RPMI7951 (cell line): Measurements from ENCODE around the gene GNA15. TPM values are rescaled to one million over a fixed set of nuclear protein-coding genes. Genes with fewer than 3 reads are reported as not detected.
A peak's percentile ranks its signal among the peaks of the same experiment; 100 is the strongest.
"Not testable (repeated sequence)": the region's sequence is repeated elsewhere in the genome, so short reads cannot be mapped to it uniquely, and the experiment has no call there.

Experiments
- DNase-seq: peaks from one replicate; pipeline ENCODE4 v3.0.0-alpha.2; 2012; ENCODE audit warnings: low read depth
- total RNA-seq: library from RNA; depleted of rRNA; stranded (reverse); fragments of >200 nt; shearing (Covaris generic); gene quantifications from 2 replicates; pipeline ENCODE4 v1.2.3, GENCODE V29; 2014

The GNA15 gene
- total RNA-seq, 1 experiment from 2014 or later, result 36.5 TPM

DNA sequence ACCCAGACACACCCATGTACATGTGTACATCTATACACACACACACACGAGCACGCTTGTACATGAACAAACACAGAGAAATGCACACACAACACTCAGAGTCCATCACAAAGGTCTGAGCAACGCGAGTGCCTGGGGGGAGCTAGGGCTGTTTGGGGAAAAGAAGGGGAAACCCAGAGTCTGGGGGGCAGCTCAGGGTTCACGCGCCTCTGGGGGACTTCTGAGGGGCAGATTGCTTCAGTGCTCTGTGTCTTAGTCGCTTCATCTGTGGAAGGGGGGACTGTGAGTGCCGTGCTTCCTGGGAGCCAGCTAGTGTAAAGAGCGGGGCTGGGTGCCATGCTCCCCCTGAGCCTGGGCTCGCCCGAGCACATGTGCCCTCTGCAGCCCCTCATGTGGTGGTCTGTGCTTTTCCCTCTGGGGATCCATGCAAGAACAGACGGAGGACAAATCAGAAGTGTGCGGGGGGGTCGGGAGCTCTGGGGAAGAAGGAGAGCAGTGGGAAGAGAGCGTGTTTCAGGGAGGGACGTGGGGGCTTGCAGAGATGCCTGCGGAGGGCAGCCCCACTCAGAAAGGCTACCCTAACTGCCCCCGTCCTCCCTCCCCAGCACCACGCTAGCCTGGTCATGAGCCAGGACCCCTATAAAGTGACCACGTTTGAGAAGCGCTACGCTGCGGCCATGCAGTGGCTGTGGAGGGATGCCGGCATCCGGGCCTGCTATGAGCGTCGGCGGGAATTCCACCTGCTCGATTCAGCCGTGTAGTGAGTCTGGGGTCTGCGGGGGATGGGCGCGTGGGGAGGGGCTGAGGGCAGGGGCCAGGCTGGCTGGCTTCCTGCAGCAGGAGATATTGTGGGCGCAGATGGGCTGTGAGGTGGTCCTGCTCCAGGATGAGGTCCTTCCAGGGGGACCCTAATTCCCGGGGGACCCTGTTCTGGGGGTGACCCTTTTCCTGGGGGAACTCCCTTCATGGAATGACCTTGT, 14.0 kb downstream of the GNA15 start:
- no peak for DNase-seq

DNA sequence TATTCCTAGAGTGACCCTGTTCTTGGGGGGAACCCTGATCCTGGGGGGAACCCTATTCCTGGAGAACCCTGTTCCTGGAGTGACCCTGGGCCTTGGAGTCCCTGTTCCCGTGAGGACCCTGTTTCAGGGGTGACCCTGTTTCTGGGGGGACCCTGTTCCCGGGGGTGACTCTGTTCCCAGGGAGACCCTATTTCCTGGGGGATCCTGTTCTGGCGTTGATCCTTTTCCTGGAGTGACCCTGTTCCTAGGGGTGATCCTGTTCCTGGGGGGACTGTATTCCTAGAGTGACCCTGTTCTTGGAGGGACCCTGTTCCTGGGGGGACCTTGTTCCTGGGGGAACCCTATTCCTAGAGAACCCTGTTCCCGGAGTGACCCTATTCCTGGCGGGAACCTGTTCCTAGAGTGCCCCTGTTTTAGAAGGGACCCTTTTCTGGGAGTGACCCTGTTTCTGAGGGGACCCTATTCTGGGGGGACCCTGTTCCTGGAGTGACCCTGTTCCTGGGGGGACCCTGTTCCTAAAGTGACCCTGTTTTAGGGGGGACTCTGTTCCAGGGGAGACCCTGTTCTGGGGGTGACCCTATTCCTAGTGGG, 15.0 kb downstream of the GNA15 start:
- DNase-seq, result no peak

DNA sequence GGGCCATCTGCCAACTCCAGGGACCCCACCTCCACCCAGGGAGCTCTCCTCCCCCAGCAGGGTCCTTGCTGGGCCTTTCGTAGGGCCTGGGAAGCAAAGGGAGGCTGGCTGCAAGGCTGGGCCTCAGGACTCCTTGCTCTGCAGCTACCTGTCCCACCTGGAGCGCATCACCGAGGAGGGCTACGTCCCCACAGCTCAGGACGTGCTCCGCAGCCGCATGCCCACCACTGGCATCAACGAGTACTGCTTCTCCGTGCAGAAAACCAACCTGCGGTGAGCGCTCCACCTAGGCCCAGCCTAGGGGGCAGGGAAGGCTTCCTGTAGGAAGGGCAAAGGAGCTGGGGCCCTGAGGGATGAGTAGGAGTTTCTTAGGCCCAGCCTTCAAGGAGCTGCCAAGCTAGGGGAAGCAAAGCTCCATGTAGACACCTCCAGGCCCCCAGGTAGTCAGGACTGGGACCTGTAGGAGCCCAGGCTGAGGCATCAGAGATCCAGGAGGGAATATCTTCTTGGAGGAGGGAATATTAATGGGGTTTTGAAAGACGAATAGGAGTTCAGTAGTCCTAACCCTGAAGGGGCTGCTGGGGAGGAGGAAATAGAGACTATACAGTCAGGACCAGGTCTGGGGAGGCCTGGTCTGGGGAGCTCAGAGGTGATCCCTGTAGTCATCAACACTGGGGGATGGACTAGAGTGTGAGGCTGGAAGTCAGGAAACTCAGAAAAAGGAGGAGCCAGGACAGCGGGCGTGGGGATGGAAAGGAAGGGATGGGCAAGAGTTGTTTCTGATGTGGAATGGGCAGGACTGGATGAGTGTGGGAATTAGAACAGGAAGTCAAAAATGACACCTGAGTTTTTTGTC, 16.0 kb downstream of the GNA15 start:
- peak; percentile 46 for DNase-seq

DNA sequence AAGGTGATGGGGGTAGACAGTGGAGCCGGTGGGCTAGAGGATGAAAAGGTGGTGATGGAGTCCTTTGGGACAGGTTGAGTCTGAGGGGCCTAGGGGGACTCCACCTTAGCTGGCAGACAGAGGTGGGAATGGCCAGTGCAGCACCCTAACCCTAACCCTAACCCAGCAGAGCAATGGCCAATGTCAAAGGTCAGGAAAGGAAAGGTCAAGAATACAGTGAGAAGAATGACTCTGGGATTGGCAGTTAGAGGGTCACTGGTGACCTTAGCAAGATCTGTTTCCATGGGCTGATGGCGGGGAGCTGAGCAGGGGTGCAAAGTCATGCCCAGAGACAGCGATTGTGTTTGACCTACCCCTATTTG, 16.6 kb downstream of the GNA15 start:
- no peak for DNase-seq

DNA sequence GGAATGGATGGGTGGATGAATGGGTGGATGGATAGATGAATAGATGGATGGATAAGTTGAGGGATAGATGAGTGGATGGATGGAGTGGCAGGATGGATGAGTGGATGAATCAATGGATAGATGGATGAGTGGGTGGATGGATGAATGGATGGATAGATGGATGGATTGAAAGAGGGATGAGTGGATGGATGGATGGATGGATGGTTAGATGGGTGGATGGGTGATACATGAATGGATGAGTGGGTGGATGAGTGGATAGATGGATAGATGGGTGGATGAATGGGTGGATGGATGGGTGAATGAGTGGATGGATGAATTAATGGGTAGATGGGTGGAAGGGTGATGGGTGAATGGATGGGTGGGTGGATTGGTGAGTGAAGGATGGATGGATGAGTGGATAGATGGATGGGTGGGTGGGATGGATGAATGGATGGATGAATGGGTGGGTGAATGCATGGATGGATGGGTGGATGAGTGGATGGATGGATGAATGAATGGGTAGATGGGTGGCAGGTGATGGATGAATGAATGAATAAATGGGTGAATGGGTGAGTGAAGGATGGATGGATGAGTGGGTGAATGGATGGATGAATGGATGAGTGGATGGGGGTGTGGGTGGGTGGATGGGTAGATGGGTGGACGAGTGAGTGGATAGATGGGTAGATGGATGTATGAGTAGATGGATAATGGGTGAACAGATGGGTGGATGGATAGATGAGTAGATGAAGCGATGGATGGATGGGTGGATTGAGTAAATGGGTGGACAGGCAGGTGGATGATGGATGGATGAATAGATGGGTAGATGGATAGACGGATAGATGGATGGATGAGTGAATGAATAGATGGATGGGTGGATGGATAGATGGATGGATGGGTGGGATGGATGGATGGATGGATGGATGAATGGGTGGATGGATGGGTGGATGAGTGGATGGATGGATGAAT, 17.7 kb downstream of the GNA15 start:
- no peak for DNase-seq

DNA sequence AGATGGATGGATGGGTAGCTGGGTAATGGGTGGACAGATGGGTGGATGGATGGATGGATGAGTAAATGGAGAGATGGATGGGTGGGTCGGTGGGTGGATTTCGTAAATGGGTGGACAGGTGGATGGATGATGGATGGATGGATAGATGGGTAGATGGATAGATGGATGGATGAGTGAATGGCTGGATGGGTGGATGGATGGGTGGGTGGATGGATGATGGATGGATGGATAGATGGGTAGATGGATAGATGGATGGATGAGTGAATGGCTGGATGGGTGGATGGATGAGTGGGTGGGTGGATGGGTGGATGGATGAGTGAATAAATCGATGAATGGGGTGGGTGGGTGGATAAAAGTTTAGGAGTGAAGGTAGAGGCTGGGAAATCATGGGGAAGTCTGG, 18.6 kb downstream of the GNA15 start:
- DNase-seq, result not testable (repeated sequence)

DNA sequence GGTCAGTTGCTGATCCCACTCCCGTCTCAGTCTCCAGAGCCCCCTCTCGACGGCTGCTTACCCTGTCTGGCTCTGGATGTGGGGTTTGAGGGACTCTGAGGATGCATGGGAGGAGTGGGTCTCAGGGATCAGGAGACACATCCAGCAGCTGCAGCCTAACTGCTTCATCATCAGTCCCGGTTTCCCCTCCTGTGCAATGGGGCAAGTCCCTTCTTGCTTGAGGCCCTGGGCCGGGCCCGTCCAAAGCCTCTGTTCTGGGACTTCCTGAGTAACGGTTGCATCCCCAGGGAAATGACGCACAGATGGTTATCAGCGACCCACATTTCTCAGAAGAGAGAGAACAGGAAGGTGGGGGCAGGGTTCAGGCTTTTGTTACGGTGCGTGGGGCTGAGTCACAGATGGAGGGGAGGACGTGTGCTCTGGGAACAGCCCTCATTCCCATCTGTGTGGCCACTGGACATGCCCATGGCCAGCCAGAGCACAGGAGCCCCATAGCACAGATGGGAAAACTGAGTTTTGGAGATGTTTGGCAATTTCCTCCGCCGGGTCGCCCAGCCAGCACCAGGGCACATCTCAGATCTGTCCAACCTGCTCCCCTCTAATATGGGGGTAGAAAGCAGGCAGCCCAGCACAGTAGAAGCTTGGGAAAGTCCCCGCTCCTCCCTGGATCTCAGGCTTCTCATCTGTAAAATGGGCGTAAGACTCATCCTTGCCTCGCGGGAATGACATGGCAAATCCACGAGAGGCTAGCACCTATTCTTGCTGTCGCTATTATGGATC, 19.3 kb downstream of the GNA15 start:
- DNase-seq, result peak; percentile 100

DNA sequence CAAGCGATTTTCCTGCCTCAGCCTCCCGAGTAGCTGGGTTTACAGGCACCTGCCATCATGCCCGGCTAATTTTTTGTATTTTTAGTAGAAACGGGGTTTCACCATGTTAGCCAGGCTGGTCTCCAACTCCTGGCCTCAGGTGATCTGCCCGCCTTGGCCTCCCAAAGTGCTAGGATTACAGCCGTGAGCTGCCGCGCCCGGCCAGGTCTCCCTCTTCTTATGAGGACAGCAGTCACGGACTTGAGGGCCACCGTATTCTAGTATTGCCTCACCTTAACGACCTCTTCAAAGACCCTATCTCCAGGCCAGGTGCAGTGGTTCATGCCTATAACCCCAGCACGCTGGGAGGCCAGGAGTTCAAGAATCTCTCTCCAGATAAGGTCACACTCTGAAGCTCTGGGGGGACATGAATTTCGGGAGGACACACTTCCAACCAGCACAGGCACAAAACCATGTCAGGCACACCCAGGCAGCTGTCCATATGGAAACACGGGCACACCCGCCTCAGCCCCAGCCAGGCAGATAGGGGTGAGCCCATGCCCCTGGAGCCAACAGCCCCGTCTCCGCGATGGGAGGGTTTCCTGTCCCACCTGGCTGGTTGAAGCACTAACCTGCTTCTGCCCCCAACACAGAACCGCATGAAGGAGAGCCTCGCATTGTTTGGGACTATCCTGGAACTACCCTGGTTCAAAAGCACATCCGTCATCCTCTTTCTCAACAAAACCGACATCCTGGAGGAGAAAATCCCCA, 21.4 kb downstream of the GNA15 start:
- DNase-seq, result no peak

DNA sequence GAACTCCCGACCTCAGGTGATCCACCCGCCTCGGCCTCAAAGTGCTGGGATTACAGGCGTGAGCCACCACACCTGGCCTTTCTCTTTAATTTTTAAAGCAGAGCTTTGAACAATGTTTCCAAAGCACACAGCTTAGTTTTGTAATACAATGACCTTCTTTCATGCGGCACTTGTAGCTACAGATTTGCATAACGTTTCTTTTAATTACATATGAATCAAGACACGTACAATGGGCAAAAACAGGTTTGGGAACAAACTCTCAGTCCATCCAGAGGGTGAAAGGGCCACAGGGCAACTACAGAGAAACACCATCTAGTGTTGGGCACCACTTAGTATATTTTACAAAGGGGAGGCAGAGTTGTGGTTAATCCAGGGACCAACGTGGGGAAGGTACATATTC, 23.7 kb downstream of the GNA15 start:
- DNase-seq, result no peak

DNA sequence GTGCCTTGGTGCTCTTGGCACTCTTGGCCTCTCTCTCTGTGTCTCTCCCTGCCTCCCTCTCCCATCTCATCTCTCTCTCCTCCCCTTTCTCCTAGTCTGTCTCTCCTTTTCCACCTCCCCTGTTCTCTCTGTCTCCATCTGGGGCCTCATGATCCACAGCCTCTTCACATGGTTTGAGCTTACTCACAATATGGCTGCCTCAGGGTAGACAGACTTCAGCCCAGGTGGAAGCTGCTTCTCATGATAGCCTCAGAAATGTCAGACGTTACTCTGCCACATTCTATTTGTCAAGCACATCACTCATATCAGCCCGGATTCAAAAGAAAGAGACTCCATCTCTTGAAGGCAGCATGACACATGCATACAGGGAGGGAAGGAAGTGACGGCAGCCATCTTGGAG, 24.4 kb downstream of the GNA15 start:
- no peak for DNase-seq

DNA sequence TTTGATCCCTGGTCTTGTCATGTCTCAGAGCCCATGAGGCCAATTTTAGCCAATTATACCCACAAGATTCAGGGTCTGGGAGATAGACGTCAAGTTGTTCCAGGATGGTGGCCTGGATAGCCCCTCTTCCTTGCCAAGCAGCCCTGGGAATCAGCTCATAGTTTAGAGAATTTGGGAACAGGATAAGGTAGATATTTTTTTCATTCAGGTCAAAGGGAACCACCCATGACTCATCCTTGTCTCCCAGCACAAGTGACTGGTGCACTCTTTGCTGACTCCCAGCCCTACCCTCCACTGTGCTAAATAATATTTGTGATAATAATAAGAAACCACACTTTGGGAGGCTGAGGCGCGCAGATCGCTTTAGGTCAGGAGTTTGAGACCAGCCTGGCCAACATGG, 25.6 kb downstream of the GNA15 start:
- DNase-seq, result peak; percentile 61

DNA sequence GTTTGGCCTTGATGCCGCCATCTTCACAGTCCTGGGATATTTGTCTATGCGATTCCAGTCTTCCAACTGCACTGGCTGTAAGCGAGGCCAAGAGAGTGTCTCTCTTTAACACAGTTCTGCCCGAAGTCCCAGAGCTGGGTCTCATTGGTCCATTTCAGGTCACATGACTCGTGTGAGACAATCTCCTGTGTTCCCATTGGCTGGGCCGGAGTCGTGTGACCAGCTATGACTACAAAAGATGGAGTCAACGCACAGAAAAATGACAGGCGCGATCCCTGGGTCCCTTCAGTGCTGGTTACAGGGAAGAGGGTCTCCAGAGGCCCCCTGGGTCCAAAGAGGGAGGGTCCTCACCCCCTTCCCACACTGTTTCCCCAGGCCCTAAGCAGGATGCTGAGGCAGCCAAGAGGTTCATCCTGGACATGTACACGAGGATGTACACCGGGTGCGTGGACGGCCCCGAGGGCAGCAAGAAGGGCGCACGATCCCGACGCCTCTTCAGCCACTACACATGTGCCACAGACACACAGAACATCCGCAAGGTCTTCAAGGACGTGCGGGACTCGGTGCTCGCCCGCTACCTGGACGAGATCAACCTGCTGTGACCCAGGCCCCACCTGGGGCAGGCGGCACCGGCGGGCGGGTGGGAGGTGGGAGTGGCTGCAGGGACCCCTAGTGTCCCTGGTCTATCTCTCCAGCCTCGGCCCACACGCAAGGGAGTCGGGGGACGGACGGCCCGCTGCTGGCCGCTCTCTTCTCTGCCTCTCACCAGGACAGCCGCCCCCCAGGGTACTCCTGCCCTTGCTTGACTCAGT, 26.8 kb downstream of the GNA15 start:
- peak; percentile 81 for DNase-seq

DNA sequence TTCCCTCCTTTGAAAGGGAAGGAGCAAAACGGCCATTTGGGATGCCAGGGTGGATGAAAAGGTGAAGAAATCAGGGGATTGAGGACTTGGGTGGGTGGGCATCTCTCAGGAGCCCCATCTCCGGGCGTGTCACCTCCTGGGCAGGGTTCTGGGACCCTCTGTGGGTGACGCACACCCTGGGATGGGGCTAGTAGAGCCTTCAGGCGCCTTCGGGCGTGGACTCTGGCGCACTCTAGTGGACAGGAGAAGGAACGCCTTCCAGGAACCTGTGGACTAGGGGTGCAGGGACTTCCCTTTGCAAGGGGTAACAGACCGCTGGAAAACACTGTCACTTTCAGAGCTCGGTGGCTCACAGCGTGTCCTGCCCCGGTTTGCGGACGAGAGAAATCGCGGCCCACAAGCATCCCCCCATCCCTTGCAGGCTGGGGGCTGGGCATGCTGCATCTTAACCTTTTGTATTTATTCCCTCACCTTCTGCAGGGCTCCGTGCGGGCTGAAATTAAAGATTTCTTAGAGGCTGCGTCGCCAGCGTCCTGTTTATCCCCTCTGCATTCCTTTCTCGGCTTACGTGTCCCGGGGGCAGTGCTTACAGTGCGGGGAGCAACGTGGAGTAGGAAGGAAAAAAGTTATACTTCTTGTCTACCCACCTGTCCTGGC, 27.5 kb downstream of the GNA15 start:
- peak; percentile 67 for DNase-seq

DNA sequence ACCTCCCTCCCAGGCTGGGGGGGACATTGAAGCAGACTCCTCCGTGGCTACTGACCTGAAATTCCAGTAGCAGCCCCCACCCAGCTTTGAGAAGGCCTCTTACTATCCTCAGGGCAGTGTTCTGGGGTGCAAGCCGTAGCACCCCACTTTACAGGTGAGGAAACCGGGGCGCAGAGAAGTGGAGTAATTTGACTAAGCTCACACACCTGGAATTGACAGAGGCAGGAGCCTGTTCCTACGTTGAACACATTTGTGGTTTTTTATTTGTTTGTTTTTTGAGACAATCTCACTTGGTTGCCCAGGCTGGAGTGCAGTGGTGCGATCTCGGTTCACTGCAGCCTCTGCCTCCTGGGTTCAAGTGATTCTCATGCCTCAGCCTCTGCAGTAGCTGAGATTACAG, 28.1 kb downstream of the GNA15 start:
- DNase-seq, result no peak

DNA sequence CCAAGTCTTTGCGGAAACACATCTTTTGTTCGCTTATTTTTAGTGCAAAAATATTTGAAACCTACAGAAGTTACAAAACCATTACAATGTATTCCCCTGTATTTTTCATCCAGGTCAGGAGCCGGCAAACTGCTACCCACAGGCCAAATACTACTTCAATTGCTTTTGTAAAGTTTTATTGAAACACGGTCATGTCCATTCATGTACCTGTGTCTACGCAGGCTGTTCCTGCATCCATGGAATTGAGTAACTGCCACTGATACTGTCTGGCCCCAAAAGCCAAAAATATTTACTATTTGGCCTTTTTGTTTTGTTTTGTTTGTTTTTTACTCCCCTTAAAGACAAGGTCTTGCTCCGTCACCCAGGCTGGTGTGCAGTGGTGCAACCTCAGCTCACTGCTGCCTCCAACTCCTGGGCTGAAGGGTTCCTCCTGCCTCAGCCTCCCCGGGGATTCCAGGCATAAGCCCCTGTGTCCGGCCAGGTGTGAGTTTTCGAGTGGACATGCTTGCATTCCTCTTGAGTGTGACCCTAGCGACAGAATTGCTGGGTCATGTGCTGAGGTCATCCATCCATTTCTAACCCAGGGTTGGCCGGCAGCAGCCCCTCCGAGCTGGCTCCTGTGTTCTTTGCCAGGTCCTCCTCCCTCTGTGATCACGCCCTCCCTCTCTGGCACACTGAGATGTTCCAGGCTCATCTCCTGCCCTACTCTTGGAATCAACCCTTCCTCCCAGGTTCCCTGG, 31.9 kb downstream of the GNA15 start:
- no peak for DNase-seq

DNA sequence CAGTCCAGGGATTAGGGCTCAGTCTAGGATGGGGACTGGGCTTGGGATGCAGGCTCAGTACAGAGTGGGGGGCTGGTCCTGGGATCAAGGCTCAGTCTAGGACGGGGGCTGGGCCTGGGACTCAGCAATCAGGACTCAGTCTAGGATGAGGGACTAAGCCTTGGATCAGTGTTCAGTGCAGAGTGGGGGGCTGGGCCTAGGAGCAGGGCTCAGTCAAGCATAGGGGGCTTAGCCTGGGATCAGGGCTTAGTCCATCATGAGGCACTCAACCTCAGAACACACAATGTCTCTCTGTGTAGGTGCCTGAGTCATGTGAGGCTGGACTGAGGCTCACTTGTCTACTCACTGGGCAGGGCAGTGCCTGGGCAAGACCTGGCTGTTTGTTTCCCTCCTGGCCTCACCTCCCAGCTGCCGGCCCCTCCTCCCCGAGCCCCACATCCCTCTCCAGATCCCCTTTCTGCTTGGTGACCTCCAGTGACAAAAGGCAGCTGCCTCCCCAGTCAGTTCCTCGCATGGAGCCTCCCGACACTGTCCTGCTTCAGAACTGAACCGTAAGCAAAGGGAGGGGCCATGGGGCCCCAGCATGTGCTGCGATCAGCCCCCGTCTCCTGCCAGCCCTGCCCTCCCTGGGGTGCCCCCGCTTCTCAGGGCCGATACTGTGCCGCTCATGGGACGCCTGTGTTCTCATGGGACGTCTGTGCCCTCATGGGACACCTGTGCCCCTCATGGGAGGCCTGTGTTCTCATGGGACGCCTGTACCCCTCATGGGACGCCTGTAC, 36.2 kb downstream of the GNA15 start:
- no peak for DNase-seq

DNA sequence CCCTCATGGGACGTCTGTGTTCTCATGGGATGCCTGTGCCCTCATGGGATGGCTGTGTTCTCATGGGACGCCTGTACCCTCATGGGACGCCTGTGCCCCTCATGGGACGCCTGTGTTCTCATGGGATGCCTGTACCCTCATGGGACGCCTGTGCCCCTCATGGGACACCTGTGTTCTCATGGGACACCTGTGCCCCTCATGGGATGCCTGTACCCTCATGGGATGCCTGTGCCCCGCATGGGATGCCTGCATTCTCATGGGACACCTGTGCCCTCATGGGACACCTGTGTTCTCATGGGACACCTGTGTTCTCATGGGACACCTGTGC, 36.8 kb downstream of the GNA15 start:
- not testable (repeated sequence) for DNase-seq
